Measurements from ENCODE around the gene MLXIP. TPM values are rescaled to one million over a fixed set of nuclear protein-coding genes. Genes with fewer than 3 reads are reported as not detected.

MLXIP gene
- total and polyA plus RNA-seq, 2 donors (not counting 3 experiments of a cell fraction or from before 2014, with no cell fraction given), result 22.0 to 72.5 TPM

DNA sequence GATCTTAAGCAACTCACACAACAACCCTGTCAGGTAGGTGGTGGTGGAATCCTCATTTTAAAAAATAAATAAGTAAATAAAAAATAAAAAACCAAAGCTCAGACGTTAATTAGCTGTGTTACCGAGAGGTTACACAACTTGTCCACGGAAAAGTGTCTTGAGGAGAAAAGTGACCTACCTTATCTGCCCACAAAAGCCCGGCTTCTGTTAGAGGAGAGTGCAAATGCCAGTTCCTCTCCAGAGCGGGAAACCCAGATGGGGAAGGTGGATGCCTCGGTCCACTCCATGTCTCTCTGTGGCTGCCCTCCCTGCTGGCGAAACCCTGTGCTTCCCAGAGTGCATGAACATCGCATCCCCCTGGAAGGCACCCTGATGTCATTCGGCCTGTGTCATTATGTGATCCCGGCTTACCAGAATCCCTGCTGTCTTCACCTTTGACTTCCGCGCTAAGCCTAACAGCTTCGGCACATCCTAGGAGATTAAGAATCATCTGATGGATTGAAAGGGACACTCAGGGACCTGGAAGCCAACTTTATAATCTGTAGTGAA lies 6.4 kb downstream of the MLXIP start:
- no peak overlapping the region for H2AFZ ChIP-seq (ENCODE audit: low read depth, low read length)
- no peaks in the 10 kb centered on the region for H4K20me1 ChIP-seq (replicated peaks; ENCODE audit: control insufficient read depth, extremely low read depth, insufficient read depth, low read length)
- DNase-seq (ENCODE audit: low read depth, low spot score) (no peak), FAIRE-seq (no peak)
- no peaks in the 10 kb centered on the region for H3K9me3 ChIP-seq (replicated peaks; ENCODE audit: control insufficient read depth, insufficient read depth, low read length)
- H3K79me2 ChIP-seq (ENCODE audit: control insufficient read depth, insufficient read depth, low read length), result peaks cover 85% of the 10 kb centered on the region
- no TSS peak for BruUV-seq (replicated peaks)
- H3K27ac ChIP-seq (ENCODE audit: insufficient read depth, low read depth, low read length), result no peak overlapping the region
- H3K4me2 ChIP-seq (ENCODE audit: insufficient read depth, low read length), result no peak overlapping the region
- intact Hi-C loops (cut with micrococcal nuclease) (no loop called here), dilution Hi-C loops (cut with MboI; ENCODE audit: extremely low pct_ligation_motif_present, low sequenced_read_pairs) (no loop called here)
- peaks cover 40% of the 10 kb centered on the region for H3K4me1 ChIP-seq (ENCODE audit: control insufficient read depth, extremely low read depth, insufficient read depth, low read length)
- H3K9me1 ChIP-seq (replicated peaks; ENCODE audit: control insufficient read depth, extremely low read depth, insufficient read depth, low read length), result no peaks in the 10 kb centered on the region
- POLR2A ChIA-PET, result interaction anchor here (0.6 kb wide), 1 partner anchor 92 kb away, joined by 4 read pairs; no protein-coding TSS in a partner anchor
- no peak overlapping the region for H3K4me3 ChIP-seq (replicated peaks in 1 of 3; ENCODE audit: insufficient read depth in 1 of 3, low read depth in 1 of 3, low read length in 3 of 3)
- peaks cover 2 to 16% of the 10 kb centered on the region in 2 experiments for H3K36me3 ChIP-seq (ENCODE audit: control insufficient read depth in 2 of 2, extremely low read depth in 1 of 2, insufficient read depth in 2 of 2, low read length in 2 of 2)
- no peaks in the 10 kb centered on the region for H3K27me3 ChIP-seq (ENCODE audit: control insufficient read depth in 2 of 2, insufficient read depth in 2 of 2, low read length in 2 of 2)
- CTCF ChIA-PET, result no interaction called here
- no peak overlapping the region for H3K9ac ChIP-seq (replicated peaks; ENCODE audit: extremely low read depth, insufficient read depth, low read length)
- TF ChIP-seq EZH2 (IDR thresholded peaks at IDR 0.05; ENCODE audit: borderline replicate concordance, low read depth, low read length, severe bottlenecking), result no peak
- TF ChIP-seq MAX (IDR thresholded peaks at IDR 0.05; ENCODE audit: insufficient read depth, insufficient read length), result no peak
- no peak for TF ChIP-seq FOS (IDR thresholded peaks at IDR 0.05; ENCODE audit: borderline replicate concordance, insufficient read depth, low read length)
- TF ChIP-seq, protein P1, sequence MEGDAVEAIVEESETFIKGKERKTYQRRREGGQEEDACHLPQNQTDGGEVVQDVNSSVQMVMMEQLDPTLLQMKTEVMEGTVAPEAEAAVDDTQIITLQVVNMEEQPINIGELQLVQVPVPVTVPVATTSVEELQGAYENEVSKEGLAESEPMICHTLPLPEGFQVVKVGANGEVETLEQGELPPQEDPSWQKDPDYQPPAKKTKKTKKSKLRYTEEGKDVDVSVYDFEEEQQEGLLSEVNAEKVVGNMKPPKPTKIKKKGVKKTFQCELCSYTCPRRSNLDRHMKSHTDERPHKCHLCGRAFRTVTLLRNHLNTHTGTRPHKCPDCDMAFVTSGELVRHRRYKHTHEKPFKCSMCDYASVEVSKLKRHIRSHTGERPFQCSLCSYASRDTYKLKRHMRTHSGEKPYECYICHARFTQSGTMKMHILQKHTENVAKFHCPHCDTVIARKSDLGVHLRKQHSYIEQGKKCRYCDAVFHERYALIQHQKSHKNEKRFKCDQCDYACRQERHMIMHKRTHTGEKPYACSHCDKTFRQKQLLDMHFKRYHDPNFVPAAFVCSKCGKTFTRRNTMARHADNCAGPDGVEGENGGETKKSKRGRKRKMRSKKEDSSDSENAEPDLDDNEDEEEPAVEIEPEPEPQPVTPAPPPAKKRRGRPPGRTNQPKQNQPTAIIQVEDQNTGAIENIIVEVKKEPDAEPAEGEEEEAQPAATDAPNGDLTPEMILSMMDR (IDR thresholded peaks at IDR 0.05; ENCODE audit: extremely low read depth in 1 of 2, insufficient read depth in 1 of 2, low read depth in 1 of 2, low read length in 2 of 2), result no peak
- no peak for TF ChIP-seq POLR2AphosphoS5 (IDR thresholded peaks at IDR 0.05; ENCODE audit: insufficient read depth, low read depth, low read length)
- TF ChIP-seq POLR2A (IDR thresholded peaks at IDR 0.05; ENCODE audit: low read depth, low read length), result no peak
- no peak for TF ChIP-seq MYC (IDR thresholded peaks at IDR 0.05; ENCODE audit: low read depth, low read length)
- no peak for TF ChIP-seq JUN (IDR thresholded peaks at IDR 0.05; ENCODE audit: borderline replicate concordance, insufficient read depth, insufficient read length, low read depth)
- no peak for TF ChIP-seq GATA2 (IDR thresholded peaks at IDR 0.05; ENCODE audit: insufficient read depth, insufficient read length, low read depth, low read length)

All from endothelial cell of umbilical vein (primary cell).